Measurements from ENCODE around the gene KEAP1.

The KEAP1 gene

DNA sequence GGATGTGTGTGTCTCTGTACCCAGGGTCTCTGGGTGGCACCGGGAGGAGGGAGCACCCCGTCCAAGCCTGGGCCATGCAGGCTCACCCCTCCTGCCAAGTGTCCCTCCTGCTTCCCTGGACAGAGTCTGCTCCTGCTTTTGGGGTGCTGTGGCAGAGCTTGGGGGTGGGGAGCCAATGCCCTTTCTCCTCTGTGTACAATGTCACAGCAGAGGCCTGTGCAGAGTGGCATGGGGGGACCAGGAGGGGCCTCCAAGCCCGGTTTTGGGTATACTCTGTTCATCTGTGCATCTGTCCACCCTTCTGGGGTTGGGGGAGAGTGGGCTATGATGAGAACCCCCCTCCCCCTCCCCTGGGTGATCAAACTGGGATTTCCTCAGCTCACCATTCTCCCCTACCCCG is 49.3 kb downstream of the KEAP1 start:
- Mint-ChIP-seq H3K27me3 (ENCODE audit: low read depth) (peaks cover 12% of the 10 kb centered on the region), H3K4me1 (peaks cover 10% of the 10 kb centered on the region), H3K36me3 (ENCODE audit: low read depth) (no peaks in the 10 kb centered on the region), H3K27ac (no peak overlapping the region), H3K4me3 (peak overlapping the region in 2 of 3 experiments; percentile 36 to 38), H3K9me3 (no peaks in the 10 kb centered on the region)
- TF ChIP-seq, protein P1, sequence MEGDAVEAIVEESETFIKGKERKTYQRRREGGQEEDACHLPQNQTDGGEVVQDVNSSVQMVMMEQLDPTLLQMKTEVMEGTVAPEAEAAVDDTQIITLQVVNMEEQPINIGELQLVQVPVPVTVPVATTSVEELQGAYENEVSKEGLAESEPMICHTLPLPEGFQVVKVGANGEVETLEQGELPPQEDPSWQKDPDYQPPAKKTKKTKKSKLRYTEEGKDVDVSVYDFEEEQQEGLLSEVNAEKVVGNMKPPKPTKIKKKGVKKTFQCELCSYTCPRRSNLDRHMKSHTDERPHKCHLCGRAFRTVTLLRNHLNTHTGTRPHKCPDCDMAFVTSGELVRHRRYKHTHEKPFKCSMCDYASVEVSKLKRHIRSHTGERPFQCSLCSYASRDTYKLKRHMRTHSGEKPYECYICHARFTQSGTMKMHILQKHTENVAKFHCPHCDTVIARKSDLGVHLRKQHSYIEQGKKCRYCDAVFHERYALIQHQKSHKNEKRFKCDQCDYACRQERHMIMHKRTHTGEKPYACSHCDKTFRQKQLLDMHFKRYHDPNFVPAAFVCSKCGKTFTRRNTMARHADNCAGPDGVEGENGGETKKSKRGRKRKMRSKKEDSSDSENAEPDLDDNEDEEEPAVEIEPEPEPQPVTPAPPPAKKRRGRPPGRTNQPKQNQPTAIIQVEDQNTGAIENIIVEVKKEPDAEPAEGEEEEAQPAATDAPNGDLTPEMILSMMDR (IDR thresholded peaks at IDR 0.05; ENCODE audit: unreplicated experiment in 3 of 3), result no peak

DNA sequence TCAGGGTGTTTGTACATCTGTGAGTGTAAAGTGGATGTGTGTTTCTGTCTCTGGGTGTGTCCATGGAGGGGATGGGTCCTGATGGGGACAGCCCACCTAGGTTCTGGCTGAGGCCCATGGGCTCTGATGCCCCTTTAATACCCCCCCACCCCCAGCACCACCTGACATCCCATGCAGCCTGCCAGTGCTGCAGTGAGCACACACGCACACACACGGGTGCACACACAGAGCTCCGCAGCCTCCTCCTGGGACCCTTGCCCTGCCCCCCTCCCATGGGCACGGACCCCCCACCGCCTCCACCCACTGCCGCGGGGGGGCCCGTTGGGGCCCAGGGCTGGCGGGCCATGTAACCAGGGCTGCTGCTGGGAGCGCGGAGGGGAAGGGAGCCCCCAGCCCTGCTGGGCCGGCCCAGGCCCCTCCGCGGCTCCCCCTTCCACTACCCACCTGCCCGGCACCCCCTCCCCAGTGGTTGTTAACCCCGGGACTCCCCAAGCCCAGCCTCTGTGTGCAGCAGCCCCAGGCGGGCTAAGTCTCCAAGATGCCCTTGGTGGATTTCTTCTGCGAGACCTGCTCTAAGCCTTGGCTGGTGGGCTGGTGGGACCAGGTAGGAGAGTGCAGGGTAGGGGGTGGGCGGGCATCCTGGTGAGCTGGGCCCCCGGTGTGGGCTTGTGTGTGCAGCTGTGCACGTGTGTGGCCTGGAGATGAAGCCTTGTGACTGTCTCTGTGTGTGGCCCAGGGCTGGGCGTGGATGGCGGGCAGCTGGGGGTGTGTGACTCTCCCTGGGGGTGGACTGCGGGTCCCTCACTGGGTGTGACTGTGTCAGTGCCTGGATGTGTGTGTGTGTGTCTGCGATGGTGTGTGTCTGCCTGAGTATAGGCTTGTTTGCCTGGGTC is 50.2 kb downstream of the KEAP1 start:
- peaks cover 12% of the 10 kb centered on the region for H3K27me3 Mint-ChIP-seq (ENCODE audit: low read depth)
- peaks cover 10% of the 10 kb centered on the region for H3K4me1 Mint-ChIP-seq

DNA sequence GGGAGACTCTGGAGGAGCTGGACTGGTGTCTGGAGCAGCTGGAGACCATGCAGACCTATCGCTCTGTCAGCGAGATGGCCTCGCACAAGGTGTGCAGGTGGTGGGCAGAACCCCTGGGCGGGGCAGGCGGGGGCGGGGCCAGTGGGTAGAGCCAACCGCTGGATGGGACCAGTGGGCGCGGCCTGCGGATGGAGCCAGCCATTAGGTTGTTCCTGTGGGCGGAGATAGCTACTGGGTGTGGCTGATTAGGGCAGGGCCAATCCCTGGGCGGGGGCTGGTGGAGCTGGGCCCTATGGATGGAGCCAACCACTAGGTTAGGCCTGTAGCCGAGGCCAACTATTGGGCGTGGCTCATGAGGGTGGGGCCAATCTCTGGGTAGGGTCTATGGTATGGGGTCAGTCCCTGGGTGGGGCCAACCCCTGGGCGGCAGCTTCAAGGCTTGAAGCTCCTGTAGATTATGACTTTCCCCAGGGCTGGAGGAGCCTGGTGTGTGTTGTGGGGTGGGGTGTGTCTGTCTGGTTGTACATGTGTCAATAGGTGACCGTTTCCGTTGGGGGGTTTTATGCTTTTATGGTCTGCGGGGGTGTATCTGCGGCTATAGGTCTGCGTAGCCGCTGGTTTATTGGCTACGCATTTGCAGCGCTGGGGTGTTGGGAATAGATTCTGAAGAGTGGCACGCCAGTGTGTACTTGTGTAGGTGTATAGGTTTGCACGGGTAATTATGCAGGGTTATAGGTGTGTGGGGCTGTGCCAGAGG is 52.1 kb downstream of the KEAP1 start:
- H3K4me1 Mint-ChIP-seq, result peaks cover 10% of the 10 kb centered on the region
- no peaks in the 10 kb centered on the region for H3K9me3 Mint-ChIP-seq
- no peak overlapping the region for H3K4me3 Mint-ChIP-seq
- no peaks in the 10 kb centered on the region for H3K36me3 Mint-ChIP-seq (ENCODE audit: low read depth)
- peaks cover 12% of the 10 kb centered on the region for H3K27me3 Mint-ChIP-seq (ENCODE audit: low read depth)
- TF ChIP-seq, protein P1 (IDR thresholded peaks at IDR 0.05; ENCODE audit: unreplicated experiment in 3 of 3), result no peak
- no peak overlapping the region for H3K27ac Mint-ChIP-seq

More for the DNA sequence above, 50.2 kb downstream of the KEAP1 start:
- no peaks in the 10 kb centered on the region for H3K9me3 Mint-ChIP-seq
- no peaks in the 10 kb centered on the region for H3K36me3 Mint-ChIP-seq (ENCODE audit: low read depth)
- TF ChIP-seq, protein P1 (IDR thresholded peaks at IDR 0.05; ENCODE audit: unreplicated experiment in 3 of 3), result no peak
- H3K27ac Mint-ChIP-seq, result no peak overlapping the region
- peak overlapping the region in 2 of 3 experiments; percentile 36 to 38 for H3K4me3 Mint-ChIP-seq

DNA sequence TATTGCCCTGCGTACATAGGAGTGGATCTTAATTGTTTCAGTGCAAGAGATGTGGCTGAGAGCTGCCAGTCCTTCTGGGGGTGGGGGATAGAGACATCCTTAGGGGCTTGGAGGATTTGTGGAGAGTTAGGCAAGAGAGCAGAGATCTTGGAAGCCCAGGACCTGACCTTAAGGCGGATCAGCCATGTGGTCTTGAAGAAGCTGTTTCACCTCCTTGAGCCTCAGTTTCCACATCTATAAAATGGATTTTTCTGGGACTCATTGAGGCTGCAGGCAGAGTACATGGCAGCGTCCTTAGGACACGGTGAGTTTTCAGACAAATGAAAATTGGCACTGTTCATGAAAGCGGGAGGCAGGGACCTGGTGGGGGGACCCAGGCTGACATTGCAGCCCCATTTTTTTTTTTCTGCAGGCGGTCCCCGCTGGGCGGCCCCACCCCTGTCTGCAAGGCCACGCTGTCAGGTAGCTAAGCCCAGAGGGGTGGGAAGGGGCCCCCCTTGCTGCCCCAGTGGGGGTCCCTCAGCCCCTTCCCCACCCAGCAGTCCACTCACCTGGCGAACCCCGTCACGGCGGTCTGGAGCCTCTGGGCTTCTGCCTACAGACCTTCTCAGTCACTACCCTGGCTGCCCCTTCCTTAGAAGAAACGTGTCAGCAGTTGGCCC is 52.8 kb downstream of the KEAP1 start:
- TF ChIP-seq, protein P1 (IDR thresholded peaks at IDR 0.05; ENCODE audit: unreplicated experiment in 3 of 3), result no peak
- Mint-ChIP-seq H3K36me3 (ENCODE audit: low read depth) (no peaks in the 10 kb centered on the region), H3K27ac (no peak overlapping the region)

DNA sequence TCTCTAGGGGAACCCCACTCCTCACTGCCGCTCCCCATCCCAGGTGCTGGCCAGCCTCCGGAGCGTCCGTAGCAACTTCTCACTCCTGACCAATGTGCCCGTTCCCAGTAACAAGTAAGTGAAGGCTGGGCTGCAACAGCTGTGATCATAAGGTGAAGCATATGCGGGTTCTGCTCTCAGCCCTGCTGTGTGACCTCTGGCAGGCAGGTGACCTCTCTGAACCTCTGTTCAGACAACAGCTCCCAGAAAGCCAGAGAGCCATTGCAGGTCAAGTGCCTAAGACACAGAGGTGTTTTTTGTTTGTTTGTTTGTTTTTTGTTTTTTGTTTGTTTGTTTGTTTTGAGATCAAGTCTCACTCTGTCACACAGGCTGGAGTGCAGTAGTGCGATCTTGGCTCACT is 54.1 kb downstream of the KEAP1 start:
- TF ChIP-seq, protein P1 (IDR thresholded peaks at IDR 0.05; ENCODE audit: unreplicated experiment in 3 of 3), result no peak
- H3K4me1 Mint-ChIP-seq, result peaks cover 10% of the 10 kb centered on the region
- H3K27me3 Mint-ChIP-seq (ENCODE audit: low read depth), result peaks cover 12% of the 10 kb centered on the region
- H3K27ac Mint-ChIP-seq, result no peak overlapping the region
- H3K36me3 Mint-ChIP-seq (ENCODE audit: low read depth), result no peaks in the 10 kb centered on the region
- no peak overlapping the region for H3K4me3 Mint-ChIP-seq
- H3K9me3 Mint-ChIP-seq, result no peaks in the 10 kb centered on the region

More for the DNA sequence above, 52.8 kb downstream of the KEAP1 start:
- no peak overlapping the region for H3K4me3 Mint-ChIP-seq
- H3K4me1 Mint-ChIP-seq, result peaks cover 10% of the 10 kb centered on the region
- no peaks in the 10 kb centered on the region for H3K9me3 Mint-ChIP-seq
- peaks cover 12% of the 10 kb centered on the region for H3K27me3 Mint-ChIP-seq (ENCODE audit: low read depth)

Measured in nephron (organoid).